Measurements from ENCODE around the gene KAT6B.

KAT6B gene

DNA sequence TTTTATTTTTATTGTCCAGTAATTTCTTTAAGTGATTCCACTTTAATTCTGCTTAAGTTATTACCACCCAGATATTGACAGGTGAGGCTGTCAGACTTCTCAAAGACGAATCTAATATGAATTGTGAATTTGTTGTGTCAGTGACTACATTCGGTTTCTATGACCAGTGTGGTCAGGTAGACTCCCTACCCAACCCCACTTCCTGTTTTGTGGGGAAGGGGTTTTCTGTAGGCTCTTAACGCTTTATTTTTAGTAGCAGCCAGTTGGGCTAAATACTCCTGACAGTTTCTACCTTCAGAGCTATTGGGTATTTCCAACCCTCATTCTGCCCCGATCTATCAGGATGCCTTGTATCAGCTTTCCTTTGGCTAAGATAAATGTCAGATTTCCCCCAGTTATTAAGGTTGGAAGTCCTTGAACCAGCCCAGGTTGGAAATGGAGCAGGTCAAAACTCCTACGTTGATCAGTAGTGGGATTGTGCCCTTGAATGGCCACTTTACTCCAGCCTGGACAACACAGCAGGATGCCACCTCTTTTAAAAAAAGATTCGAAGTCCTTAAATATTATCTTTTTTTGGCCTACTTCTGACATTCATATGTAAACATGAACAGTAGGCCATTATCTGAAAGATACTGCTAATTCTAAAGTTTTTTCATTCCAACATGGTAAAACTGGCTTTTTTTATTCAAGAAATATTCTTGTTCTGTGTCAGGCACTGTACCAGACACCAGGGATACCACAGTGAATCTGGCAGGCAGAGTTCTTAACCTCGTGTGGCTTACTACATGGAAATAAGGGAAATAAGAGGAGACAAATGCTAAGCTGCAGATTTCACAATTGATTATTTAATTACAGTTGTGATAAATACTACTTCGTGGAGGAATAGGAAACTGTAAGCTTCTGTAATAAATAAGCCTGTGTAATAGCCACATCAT, 151.8 kb downstream of the KAT6B start:
- in situ Hi-C loops (cut with MboI; ENCODE audit: low sequenced_read_pairs), result no loop called here

- in situ Hi-C loops (cut with MboI; ENCODE audit: low sequenced_read_pairs), result no loop called here
These were observed 155.6 kb downstream of the KAT6B start for GRCh38 chr10:74981831-74982633.

- in situ Hi-C loops (cut with MboI; ENCODE audit: low sequenced_read_pairs), result no loop called here
These were observed 156.2 kb downstream of the KAT6B start for GRCh38 chr10:74982634-74982982.

- in situ Hi-C loops (cut with MboI; ENCODE audit: low sequenced_read_pairs), result no loop called here
These were observed 157.0 kb downstream of the KAT6B start for GRCh38 chr10:74983383-74983782.

- in situ Hi-C loops (cut with MboI; ENCODE audit: low sequenced_read_pairs), result no loop called here
These were observed 161.1 kb downstream of the KAT6B start for GRCh38 chr10:74987339-74988053.

DNA sequence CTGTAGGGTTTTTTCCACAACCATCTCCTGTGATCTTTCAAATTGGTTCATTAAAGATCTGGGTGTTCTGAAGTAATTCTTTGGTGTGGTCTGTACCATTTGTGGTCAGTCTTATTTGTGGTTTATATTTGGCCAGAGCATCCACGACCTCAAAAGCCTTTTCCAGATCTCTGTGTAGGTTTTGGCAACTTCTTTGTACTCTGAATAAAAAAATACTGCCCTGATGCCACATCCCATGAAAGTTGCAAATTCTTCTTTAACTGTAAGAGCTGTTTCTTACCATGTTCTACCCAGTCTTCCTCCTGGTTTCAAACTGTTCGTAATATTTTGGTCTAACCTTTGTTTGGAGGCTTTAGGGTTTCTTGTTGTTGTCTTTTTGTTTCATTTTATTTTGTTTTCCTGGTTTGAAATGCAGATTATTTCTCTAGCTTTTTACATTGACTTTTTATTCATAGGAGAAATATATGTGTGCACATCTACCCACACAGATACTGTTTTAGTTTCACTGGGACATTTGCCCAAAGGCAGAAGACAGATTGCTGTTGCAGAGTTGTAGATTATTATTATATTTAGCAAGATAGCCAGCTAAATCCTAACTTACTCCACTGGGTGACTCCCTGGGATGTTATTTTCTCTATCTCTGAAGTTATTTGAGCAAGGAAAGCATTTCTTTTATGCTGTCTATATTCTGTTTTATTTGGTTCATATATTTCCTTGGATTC, 161.8 kb downstream of the KAT6B start:
- in situ Hi-C loops (cut with MboI; ENCODE audit: low sequenced_read_pairs), result no loop called here

DNA sequence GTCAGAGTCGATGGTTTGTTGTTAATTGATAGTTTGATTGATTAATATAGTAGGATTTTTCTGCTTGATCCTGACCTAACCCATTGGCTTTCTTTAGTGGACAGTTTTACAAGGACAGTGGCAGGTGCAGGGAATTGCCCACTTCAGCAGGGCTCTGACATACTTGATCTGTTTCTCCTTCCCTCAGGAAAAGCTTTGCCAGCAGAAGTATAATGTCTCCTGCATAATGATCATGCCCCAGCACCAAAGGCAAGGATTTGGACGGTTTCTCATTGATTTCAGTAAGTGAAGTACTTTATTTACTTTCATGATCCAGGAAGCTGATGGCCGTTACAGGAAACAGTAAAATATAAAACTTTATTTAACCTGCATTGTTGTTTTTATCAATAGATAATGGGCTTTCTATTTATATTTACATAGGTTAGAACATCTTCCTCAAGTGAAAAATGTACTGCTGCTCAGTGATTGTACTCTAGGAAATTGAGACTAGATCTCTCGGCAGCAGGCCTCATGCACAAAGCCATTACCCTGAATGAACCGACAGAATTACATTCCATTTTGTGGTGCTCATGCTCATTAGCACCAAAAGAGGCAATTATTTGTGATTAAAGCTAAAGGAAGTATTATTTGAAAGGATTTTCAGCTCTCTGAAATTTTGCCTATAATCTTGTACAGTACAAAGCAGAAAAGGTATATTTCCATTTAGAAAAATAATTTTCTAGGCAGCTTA, 162.6 kb downstream of the KAT6B start:
- in situ Hi-C loops (cut with MboI; ENCODE audit: low sequenced_read_pairs), result no loop called here

GRCh38 chr10:74991435-74991834, 165.0 kb downstream of the KAT6B start:
- in situ Hi-C loops (cut with MboI; ENCODE audit: low sequenced_read_pairs), result no loop called here

DNA sequence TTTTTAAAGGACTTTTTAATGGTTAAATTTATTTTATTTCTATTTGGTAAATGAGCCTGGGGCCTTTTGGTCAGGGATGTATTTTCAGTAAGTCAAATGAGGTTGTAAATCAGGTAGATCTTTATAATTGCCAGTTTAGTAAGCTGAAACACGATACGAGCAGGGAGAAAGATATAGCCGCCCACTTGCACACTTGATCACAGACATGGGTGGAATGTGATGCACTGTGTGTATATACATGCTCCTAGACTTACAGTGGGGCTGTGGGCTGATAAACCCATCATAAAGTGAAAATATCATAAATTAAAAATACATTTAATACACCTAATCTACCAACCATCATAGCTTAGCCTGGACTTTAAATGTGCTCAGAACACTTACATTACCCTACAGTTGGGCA, 165.7 kb downstream of the KAT6B start:
- in situ Hi-C loops (cut with MboI; ENCODE audit: low sequenced_read_pairs), result no loop called here

DNA sequence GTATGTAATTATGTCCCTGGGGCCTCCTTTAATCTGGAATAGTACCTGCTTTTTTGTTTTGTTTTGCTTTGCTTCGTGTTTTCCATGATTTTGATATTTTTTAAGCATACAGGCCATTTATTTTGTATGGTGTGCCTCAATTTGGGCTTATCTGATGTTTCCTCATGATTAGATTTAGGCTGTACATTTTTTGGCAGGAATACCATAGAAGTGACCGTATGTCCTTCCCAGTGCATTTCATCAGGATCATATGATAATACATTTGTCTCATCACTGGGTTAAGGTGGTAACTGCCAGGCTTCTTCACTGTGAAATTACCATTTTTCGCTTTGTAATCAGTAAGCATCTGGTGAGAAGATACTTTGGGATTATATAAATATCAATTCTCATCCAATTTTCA, 167.2 kb downstream of the KAT6B start:
- in situ Hi-C loops (cut with MboI; ENCODE audit: low sequenced_read_pairs), result no loop called here

DNA sequence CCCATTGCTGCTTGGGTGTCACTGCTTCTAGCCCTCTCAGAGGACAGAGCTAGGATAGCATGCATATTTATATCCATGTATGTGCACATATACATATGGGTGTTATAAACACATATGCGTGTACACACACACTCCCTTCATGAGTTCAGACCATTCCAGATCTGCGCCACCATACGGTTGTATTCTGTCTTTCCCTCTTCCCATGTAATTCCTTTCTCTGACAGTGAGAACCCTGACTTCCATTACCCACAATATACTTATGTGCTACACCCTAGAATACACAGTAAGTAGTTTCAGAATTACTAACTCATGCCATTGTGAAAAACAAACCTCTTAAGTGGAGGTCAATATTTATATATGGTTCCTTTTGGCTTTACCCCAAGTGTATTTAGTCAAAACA, 168.5 kb downstream of the KAT6B start:
- in situ Hi-C loops (cut with MboI; ENCODE audit: low sequenced_read_pairs), result no loop called here

GRCh38 chr10:74995806-74996205, 169.4 kb downstream of the KAT6B start:
- in situ Hi-C loops (cut with MboI; ENCODE audit: low sequenced_read_pairs), result no loop called here

DNA sequence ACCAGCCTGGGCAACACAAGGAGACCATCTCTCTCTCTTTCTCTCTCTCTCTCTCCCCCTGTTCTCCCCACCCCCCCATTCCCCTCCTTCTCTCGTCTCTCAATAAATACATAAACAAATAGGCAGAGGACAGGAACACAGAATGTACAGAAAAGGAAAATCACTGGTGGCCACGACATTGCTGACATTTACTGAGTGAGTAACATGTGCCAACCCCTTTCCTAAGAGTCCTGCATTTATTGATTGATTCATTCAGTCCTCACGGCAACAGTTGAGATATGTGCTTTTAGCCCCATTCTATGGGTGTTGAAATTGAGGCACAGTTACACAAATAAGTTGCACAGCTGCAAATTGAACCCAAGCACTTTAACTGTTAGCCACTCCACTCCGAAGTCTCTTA, 170.8 kb downstream of the KAT6B start:
- in situ Hi-C loops (cut with MboI; ENCODE audit: low sequenced_read_pairs), result no loop called here

DNA sequence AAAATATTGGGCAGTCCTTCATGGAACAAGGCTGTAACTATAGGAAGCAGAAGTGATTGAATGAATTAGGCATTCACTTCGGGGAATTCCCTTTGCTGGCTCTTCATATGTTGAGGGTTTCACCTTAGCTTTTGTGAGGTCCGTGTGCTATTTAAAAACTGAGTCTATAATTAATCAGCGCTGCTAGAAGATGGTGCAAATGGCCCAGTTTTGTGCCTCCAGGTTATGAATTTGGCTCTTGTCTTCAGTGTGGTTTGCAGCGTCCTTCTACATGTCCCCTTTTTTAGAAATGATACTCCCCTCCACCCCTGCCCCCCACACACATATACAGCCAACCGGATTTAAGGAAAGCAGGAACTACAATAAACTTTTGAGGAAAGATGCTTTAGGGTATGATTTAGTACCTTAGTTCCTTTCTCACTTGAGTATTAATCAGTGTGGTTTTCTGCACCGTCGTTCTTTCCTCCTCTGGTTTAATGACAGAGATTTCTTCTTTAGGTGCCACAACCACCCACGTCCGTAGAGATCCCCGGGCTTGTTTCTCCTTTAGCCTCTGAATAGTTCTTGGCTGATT, 174.4 kb downstream of the KAT6B start:
- in situ Hi-C loops (cut with MboI; ENCODE audit: low sequenced_read_pairs), result no loop called here

DNA sequence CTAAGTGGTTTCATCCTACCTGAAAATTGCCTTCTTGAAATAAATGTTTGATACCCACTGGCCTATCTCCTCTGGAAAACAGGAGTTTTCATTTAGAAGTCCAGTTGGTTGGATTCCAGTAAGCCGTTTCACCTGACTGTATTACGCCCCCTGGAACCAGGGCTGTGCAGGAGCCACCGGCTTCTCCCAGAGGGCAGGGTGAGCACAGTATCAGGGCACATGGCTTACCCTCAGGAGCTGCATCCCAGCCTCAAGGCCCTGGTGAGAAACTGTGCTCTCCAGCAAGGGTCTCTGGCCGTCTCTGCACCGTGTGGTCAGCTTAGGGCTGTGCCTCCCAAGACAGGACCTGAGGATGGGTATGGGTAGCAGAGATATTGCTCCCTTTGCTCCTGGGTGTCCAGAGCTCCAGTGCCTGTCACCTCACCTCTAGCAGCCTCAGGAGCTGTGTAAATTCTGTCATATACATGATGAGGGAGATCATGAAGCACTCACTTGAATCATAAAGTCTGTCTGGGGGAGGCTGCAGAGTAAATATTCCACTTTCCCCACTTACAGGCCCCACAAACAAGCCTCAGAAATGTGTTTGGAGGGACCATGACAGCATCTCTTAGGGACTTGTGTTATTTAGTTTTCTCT, 175.4 kb downstream of the KAT6B start:
- in situ Hi-C loops (cut with MboI; ENCODE audit: low sequenced_read_pairs), result no loop called here

- in situ Hi-C loops (cut with MboI; ENCODE audit: low sequenced_read_pairs), result no loop called here
These were observed 175.9 kb downstream of the KAT6B start for GRCh38 chr10:75002351-75002725.

- in situ Hi-C loops (cut with MboI; ENCODE audit: low sequenced_read_pairs), result no loop called here
These were observed 176.7 kb downstream of the KAT6B start for GRCh38 chr10:75002967-75003594.

- in situ Hi-C loops (cut with MboI; ENCODE audit: low sequenced_read_pairs), result no loop called here
These were observed 177.5 kb downstream of the KAT6B start for GRCh38 chr10:75003891-75004290.

GRCh38 chr10:75007646-75008045, 181.2 kb downstream of the KAT6B start:
- in situ Hi-C loops (cut with MboI; ENCODE audit: low sequenced_read_pairs), result no loop called here
